MM.1S (cell line): ENCODE data around the gene KCNJ5.

Experiments
- DNase-seq: peaks from one replicate; pipeline ENCODE4 v3.0.0-alpha.2; 2015
- H2AFZ ChIP-seq: fragments of 300-600 bp; sonication (generic); 2 replicates; pipeline ENCODE4 v1.6.0; 2016; ENCODE audit warnings: antibody characterized with exemption, low read length
- H3F3A ChIP-seq: fragments of 300-600 bp; sonication (generic); 2 replicates; pipeline ENCODE4 v1.6.1; 2016; ENCODE audit warnings: mild to moderate bottlenecking, antibody characterized with exemption, low read length, moderate library complexity, mixed read lengths; ENCODE audit not compliant: insufficient read depth
- H3K27ac ChIP-seq: fragments of 300-600 bp; sonication (generic); 2 replicates; pipeline ENCODE4 v1.5.1; 2016; ENCODE audit warnings: mild to moderate bottlenecking, low read length
- H3K27me3 ChIP-seq: fragments of 300-600 bp; sonication (generic); replicated peaks from 2 replicates; pipeline ENCODE4 v1.6.0; 2016; ENCODE audit warnings: low read length; ENCODE audit not compliant: insufficient read depth
- H3K36me3 ChIP-seq: fragments of 300-600 bp; sonication (generic); replicated peaks from 2 replicates; pipeline ENCODE4 v1.6.1; 2016; ENCODE audit warnings: mild to moderate bottlenecking, low read length, mixed read lengths; ENCODE audit not compliant: insufficient read depth
- H3K4me1 ChIP-seq: fragments of 300-600 bp; sonication (generic); 2 replicates; pipeline ENCODE4 v1.6.1; 2016; ENCODE audit warnings: low read length, mixed read lengths
- H3K4me2 ChIP-seq: fragments of 300-600 bp; sonication (generic); 2 replicates; pipeline ENCODE4 v1.6.0; 2016; ENCODE audit warnings: low read depth, low read length
- H3K4me3 ChIP-seq: fragments of 300-600 bp; sonication (generic); 2 replicates; pipeline ENCODE4 v1.5.1; 2016; ENCODE audit warnings: low read length, mixed read lengths
- H3K79me2 ChIP-seq: fragments of 300-600 bp; sonication (generic); 2 replicates; pipeline ENCODE4 v1.6.1; 2016; ENCODE audit warnings: mixed run types, low read length, mixed read lengths
- H3K9ac ChIP-seq: fragments of 300-600 bp; sonication (generic); 2 replicates; pipeline ENCODE4 v1.6.1; 2016; ENCODE audit warnings: low read length, mixed read lengths
- H3K9me2 ChIP-seq: fragments of 300-600 bp; sonication (generic); replicated peaks from 2 replicates; pipeline ENCODE4 v1.6.1; 2016; ENCODE audit warnings: mild to moderate bottlenecking, low read length, mixed read lengths; ENCODE audit not compliant: insufficient read depth
- H3K9me3 ChIP-seq: fragments of 300-600 bp; sonication (generic); replicated peaks from 2 replicates; pipeline ENCODE4 v1.6.1; 2016; ENCODE audit warnings: mild to moderate bottlenecking, low read length, mixed read lengths; ENCODE audit not compliant: insufficient read depth
- H4K20me1 ChIP-seq: fragments of 300-600 bp; sonication (generic); 2 replicates; pipeline ENCODE4 v1.6.1; 2016; ENCODE audit warnings: mild to moderate bottlenecking, low read length, moderate library complexity, mixed read lengths; ENCODE audit not compliant: insufficient read depth
- CTCF ChIP-seq: fragments of 300-600 bp; sonication (generic); IDR thresholded peaks from 2 replicates; pipeline ENCODE4 v1.5.1; 2016; ENCODE audit warnings: antibody characterized with exemption, low read length, mixed read lengths
- EZH2 ChIP-seq: fragments of 300-600 bp; sonication (generic); optimal IDR thresholded peaks from 2 replicates; pipeline ENCODE3; 2017; ENCODE audit warnings: low read depth, mild to moderate bottlenecking, antibody characterized with exemption, low read length, mixed read lengths
- EZH2phosphoT487 ChIP-seq: fragments of 300-600 bp; sonication (generic); IDR thresholded peaks from 2 replicates; pipeline ENCODE4 v1.6.1; 2018; ENCODE audit warnings: antibody characterized with exemption, low read length

KCNJ5 gene

GRCh38 chr11:128911701-128912100 is 20.5 kb downstream of the KCNJ5 start:
- no peak overlapping the region for H3K9ac ChIP-seq
- no peaks in the 10 kb centered on the region for H3K27me3 ChIP-seq
- H3K9me2 ChIP-seq, result no peaks in the 10 kb centered on the region
- TF ChIP-seq EZH2phosphoT487, result no peak
- no peak for TF ChIP-seq EZH2
- TF ChIP-seq CTCF, result no peak
- no peak for DNase-seq
- no peak overlapping the region for H3K4me2 ChIP-seq
- no peaks in the 10 kb centered on the region for H3K9me3 ChIP-seq
- H3K27ac ChIP-seq, result no peak overlapping the region
- H3K4me1 ChIP-seq, result no peaks in the 10 kb centered on the region
- no peaks in the 10 kb centered on the region for H3F3A ChIP-seq
- H3K79me2 ChIP-seq, result no peaks in the 10 kb centered on the region
- no peak overlapping the region for H2AFZ ChIP-seq
- no peaks in the 10 kb centered on the region for H4K20me1 ChIP-seq
- H3K36me3 ChIP-seq, result no peaks in the 10 kb centered on the region
- H3K4me3 ChIP-seq, result no peak overlapping the region

DNA sequence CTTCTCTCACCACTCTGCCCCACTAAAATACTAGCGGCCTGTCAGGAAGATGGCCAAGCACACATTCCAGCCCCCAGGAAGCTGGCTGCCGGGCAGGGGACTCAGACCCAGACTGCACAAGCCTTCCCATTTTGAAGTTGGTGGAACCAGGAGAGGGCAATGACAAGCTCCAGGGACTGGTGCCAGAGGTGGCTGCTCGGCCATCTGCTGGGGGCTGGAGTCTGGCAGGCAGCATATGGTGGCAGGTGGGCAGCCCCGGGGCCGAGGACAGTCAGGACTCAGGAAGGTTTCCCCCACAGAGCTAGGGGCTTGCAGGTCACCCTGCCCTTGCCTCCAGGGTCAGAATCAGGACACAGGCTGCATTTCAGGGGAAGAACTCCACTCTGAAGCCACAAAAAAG is 22.6 kb downstream of the KCNJ5 start:
- Histone ChIP-seq H3K4me1 (no peaks in the 10 kb centered on the region), H3K36me3 (no peaks in the 10 kb centered on the region), H3K9me3 (no peaks in the 10 kb centered on the region), H3K9ac (no peak overlapping the region), H3F3A (no peaks in the 10 kb centered on the region), H3K4me2 (no peak overlapping the region), H2AFZ (no peak overlapping the region), H3K27ac (no peak overlapping the region), H3K27me3 (no peaks in the 10 kb centered on the region), H4K20me1 (no peaks in the 10 kb centered on the region), H3K9me2 (no peaks in the 10 kb centered on the region), H3K4me3 (no peak overlapping the region), H3K79me2 (no peaks in the 10 kb centered on the region)
- no peak for TF ChIP-seq CTCF
- TF ChIP-seq EZH2phosphoT487, result no peak
- no peak for TF ChIP-seq EZH2
- no peak for DNase-seq

DNA sequence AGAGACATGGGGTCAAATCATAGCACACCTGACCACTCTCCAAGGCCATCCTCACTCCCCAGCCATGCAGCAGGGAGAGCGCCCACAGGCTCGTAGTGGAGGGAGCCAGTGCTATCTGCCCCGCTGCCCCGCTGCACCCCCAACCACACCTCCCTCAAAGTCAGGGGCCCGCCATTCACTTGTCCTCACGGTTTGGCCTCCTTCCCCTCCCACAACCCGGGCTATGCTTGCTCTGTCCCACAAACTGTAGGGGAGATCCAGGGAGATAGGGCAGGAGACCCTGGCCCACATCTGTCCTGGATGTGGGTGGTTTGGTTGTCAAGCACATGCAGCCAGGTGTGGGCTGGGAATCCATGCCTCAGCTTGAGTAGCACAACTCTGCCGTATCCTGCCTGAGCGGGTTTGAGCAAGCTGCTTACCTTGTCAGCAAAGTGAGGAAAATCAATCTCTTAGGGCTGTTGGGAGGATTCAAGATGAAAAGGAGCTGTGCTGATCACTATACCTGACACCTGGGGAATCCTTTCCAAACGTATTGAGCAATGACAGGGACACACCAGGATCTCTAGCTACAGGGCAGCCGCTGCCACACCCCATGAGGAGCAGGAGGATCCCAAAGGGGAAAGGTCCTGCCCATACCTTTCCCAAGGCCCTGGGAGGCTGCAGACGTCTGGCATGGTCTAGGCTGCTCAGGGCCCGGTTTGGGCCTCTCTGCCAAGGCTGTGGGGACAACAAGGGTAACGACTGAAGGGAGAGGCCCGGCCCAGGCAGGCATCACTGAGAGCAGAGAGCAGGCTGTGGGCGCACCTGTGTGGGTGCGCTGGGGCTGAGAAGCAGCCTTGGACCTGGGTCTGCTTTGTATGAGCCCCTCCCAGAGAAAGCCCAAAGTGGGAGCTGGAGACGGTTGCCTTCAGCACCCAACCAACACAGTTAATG is 23.3 kb downstream of the KCNJ5 start:
- H3K9me3 ChIP-seq, result no peaks in the 10 kb centered on the region
- TF ChIP-seq CTCF (no peak), EZH2 (no peak), EZH2phosphoT487 (no peak)
- H3K36me3 ChIP-seq, result no peaks in the 10 kb centered on the region
- H3K4me3 ChIP-seq, result no peak overlapping the region
- no peak overlapping the region for H3K9ac ChIP-seq
- no peak overlapping the region for H3K4me2 ChIP-seq
- no peaks in the 10 kb centered on the region for H3K9me2 ChIP-seq
- H2AFZ ChIP-seq, result no peak overlapping the region
- no peaks in the 10 kb centered on the region for H3K27me3 ChIP-seq
- H3K79me2 ChIP-seq, result no peaks in the 10 kb centered on the region
- peaks cover 6% of the 10 kb centered on the region; the same call in 1 of the 2 replicates for H3K4me1 ChIP-seq
- H4K20me1 ChIP-seq, result no peaks in the 10 kb centered on the region
- H3K27ac ChIP-seq, result no peak overlapping the region
- H3F3A ChIP-seq, result no peaks in the 10 kb centered on the region
- no peak for DNase-seq
